CD1c-positive myeloid dendritic cell (primary cell): Measurements from ENCODE around the gene MPHOSPH8.

ENCODE experiments used
- DNase-seq: peaks from one replicate; pipeline ENCODE4 v3.0.0-alpha.2; 2016; ENCODE audit errors: extremely low spot score

The MPHOSPH8 gene

GRCh38 chr13:19633479-19634255, at the start of gene MPHOSPH8:
MPHOSPH8 (plus strand) TSS chr13:19633659; CDS start chr13:19633749, 90 bp downstream.
- peak; percentile 98 for DNase-seq

DNA sequence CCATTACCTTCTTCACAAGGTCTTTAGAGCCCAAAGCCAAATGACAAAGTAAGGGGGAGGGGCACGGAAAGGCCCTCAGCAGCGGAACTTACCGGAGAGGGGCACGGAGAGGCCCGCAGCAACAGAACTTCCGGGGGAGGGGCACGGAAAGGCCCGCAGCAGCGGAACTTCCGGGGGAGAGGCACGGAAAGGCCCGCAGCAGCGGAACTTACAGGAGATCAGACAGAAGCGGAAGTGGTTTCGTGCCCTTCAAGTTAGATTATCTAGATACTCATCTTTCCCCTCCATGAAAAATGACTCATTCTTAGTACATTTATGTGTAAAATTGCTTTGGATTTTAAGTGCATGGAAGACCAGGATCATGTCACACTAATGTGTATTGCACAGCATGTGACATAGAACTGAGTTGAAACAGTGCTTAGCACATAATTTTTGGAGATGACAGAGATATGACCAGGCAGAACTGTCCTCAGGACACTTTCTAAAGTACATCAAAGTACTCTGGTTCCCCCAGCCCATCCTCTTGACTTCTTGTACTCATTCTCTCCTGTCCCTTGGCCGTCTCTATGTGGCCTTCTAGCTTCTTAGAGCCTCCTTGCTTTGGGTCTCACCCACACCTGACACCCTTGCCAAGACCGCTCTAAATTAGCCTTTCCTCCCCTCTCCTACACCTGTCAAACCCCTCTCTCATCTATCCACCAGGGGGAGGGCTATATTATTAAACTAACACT, 46.4 kb upstream of the MPHOSPH8 start:
- peak; percentile 69 for DNase-seq

GRCh38 chr13:19587635-19588300, 45.7 kb upstream of the MPHOSPH8 start:
- peak; percentile 15 for DNase-seq

- DNase-seq = no peak
These were observed 44.1 kb upstream of the MPHOSPH8 start for GRCh38 chr13:19589312-19589711.

- DNase-seq = no peak
These were observed 43.0 kb upstream of the MPHOSPH8 start for GRCh38 chr13:19590423-19590822.

DNA sequence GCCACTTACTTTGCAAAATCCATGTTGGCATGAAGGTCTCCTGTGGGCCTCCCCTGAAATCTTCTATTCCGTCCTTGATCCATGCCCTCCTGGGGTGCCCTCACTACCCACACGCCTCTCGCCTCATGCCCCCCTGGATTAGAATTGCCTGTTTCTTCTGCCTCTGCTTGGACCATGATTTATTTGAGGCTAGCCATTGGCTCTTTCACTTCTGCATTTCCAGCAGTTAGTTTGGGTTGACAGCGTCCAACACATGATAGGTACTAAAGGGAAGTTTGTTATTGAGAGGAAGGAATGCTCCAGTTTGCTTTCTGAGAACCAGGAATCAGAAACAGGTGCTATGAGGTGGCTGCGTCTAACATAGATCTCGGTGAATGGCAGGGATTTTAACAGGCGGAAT, 41.6 kb upstream of the MPHOSPH8 start:
- DNase-seq = peak; percentile 50

GRCh38 chr13:19592657-19593180, 40.7 kb upstream of the MPHOSPH8 start:
- no peak for DNase-seq

GRCh38 chr13:19596086-19596485, 37.4 kb upstream of the MPHOSPH8 start:
- no peak for DNase-seq

DNA sequence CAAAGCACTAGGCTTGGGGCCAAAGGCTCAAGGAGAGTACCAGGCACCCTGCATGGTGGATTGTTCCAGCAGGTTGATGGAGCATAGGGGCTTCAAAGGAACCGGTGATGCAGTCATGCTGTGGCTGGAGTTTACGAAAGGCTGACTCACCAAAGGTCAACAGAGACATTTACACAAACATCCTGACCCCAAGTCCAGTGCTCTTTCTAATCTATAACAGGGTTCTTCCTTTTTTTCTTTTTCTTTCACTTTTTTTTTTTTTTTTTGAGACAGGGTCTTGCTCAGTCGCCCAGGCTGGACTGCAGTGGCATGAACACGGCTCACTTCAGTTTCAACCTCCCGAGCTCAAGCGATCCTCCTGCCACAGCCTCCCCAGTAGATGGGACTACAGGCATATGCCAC, 36.5 kb upstream of the MPHOSPH8 start:
- DNase-seq = no peak

GRCh38 chr13:19597523-19597922, 35.9 kb upstream of the MPHOSPH8 start:
- no peak for DNase-seq

DNA sequence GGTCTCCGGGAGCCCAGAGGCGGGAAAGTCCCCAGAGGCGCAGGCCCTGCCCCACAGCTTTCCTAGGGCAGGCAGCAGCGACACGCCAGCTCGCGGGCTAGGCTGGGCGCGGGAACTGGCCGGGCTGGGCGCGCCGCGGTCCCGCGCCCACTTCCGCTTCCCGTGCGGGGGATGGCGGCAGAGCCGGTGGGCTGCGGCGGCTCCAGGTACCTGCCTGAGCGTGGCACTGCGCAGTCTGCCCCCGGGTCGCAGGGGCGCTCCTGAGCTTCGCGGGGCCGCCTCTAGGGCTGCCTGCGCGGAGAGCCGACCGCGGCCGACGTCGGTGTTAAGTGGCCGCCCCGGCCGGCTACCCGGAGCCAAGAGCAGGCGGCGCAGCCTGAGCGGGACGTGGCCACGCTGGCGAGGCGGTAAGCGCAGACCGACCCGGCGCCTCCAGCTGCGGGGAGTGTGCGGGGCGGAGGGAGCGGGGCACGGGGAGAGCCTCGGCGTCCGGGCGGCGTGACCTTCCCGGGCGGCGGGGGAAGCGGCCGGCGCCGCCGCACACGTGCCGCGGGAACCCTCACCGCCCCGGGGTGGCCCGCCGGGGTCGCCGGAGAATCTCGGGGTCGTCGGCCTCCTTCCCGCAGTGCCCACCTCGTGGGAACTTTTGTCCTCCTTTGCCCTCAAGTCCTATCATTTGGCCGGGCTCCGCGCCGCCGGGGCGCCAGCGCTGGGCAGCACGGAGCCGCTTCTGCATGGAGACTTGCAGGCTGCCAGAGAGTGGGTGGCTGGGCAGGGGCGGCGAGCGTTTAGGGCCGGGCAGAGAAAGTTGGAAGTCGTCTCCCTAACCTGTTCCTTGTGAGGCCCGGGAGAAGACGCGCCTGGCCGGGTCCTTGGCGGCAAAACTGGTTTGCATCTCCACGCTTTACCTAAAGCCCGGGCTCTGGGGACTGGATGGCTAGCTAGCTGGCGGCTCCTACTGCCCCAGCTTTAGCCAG, 31.4 kb upstream of the MPHOSPH8 start:
- peak; percentile 9 for DNase-seq

DNA sequence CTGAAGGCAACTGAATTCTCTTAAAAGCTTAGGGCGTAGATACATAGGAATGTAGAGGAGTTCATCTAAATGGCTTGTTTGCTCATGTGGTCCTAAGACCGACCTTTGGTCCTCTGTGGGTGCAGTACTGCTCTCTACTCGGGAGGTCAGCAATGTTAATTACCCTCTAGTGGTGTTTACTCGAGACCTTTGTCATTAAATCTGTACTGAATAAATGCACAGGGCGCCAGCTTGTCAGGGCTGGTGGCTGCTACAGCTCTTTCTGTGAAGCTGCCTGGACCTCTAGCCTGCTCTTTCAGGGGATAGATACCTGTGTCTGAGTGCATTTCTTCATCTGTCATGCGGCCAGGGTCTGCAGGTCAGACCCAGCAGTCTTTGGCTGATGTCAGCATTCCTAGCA, 29.2 kb upstream of the MPHOSPH8 start:
- no peak for DNase-seq

DNA sequence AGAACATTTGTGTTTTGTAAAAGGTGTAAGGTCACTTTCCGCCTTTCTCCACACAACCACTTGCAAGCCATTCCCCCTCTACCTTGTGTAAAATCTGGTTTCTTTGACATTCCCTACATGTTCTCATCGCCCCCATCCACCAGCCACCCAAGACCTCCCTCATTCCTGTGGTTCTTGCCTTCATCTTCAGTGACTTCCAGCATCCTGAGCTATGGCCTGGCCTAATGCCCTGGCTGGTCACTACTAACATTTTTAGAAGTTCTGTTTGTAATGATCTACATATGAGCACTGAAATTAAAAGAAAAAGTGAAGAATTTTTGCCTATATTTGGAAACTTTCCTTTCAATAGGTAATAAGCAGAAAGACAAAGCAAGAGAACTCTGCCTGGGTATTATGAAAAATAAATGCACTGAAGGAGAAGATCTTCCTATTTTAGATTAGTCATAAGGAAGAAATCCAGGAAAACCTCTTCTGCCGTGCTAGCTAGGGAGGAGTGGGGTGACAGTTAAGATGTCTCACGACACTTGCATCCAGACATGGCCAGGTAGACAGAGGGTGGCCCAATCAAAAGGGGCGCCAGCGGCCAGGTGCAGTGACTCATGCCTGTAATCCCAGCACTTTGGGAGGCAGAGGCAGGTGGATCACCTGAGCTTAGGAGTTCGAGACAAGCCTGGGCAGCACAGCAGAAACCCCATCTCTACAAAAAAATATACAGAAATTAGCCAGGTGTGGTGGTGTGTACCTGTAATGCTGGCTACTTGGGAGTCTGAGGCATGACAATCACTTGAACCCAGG, 28.1 kb upstream of the MPHOSPH8 start:
- DNase-seq = no peak

- DNase-seq = no peak
These were observed 27.3 kb upstream of the MPHOSPH8 start for GRCh38 chr13:19606152-19606551.

DNA sequence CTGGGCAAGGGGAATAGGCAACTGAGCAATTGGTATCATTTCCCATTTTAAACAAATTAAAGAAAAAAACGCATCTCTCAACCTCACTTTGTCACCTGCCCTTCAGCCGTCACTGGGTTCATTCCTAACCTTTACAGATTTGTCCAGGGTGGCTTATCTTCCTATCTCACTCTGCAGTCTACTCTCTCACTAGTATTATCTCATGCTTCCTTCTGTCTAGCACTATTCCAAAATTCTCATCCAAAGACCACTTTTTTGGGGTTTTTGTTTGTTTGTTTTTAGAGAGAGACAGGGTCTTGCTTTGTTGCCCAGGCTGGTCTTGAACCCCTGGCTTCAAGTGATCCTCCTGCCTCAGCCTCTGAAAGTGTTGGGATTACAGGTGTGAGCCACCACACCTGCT, 26.7 kb upstream of the MPHOSPH8 start:
- DNase-seq = no peak

GRCh38 chr13:19607523-19608078, 25.9 kb upstream of the MPHOSPH8 start:
- DNase-seq = no peak

DNA sequence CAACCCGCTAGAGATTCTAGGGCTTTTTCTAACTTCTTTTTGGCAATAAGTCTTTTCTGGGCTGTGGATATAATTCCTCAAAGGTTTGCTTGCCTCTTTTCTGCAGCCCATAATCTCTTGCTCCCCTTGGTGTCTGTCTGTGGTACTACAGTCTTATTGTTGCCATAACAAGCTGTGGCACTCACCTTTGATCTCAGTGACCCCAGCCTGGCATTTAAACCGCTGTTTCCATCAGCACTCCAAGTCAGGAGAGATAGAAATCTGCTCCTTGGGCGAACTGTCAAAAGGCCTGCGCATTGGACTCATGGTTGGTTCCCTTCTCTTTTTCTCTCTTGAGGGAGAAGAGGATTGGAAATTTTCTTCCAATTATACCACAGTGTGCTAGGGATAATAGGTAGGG, 14.5 kb upstream of the MPHOSPH8 start:
- DNase-seq = peak; percentile 31

DNA sequence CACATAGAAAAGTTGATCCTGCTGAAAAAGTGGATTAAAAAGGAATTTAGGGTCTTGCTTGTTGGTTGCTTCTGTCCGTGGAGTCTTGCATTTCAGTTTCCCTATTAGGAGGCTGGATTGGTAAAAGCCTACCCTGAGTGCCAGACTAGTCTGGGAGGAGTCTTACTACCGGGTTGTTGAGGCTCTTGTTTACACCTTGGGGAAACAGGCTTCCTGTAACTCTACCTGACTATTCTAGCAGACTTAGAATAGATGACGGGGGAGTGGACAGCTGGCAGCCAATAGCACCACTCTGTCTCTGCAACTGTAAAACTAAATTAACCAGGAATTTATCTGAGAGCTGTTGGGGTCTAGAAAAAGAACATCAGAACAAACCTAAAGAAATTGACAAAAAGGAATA, 11.3 kb upstream of the MPHOSPH8 start:
- no peak for DNase-seq

- DNase-seq = no peak
These were observed 9.2 kb upstream of the MPHOSPH8 start for GRCh38 chr13:19624265-19624664.

DNA sequence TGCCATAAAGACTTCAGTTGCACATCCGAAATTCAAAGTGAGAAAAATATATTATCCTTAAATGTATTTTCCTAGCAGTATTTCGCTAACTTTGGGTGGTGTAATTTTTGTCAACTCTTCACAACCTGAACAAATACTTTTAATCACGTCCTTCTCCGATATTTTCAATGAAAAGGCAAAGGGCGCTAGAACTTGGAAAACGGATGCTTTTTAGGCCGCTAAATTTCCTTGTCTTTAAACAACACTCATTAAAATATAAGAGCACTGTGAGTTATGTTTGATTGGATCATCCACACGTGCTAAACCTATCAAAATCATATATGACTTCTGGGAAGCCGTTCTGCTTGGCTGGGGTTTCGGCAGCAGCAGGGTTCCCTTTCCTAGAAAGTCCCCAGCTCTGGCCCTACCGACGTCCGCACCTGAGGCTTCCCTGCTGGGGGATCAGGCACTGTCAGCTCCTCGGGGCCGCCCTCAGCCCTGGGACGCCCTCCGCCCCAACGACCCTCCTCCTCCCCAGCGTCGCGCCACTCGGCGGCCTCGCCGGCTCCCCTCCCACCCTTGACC, 462 bp upstream of the MPHOSPH8 start:
- no peak for DNase-seq
